Hematopoietic multipotent progenitor cell treated with erythropoietin and hydrocortisone succinate and interleukin-3 and kit ligand, for 8 days (in vitro differentiated cells): ENCODE measurements around the gene KRTAP3-2.

ENCODE experiments used
- DNase-seq: peaks from one replicate; pipeline ENCODE4 v3.0.0-alpha.2; 2015

KRTAP3-2 gene

GRCh38 chr17:40961591-40961990 lies 38.1 kb downstream of the KRTAP3-2 start:
- no peak for DNase-seq

GRCh38 chr17:40960144-40960543 lies 39.6 kb downstream of the KRTAP3-2 start:
- no peak for DNase-seq

- no peak for DNase-seq
Observed at GRCh38 chr17:40958086-40958953, 41.4 kb downstream of the KRTAP3-2 start.

- DNase-seq = no peak
Observed at GRCh38 chr17:40956401-40957254, 43.1 kb downstream of the KRTAP3-2 start.

GRCh38 chr17:40953881-40954280 lies 45.8 kb downstream of the KRTAP3-2 start:
- no peak for DNase-seq

GRCh38 chr17:40952661-40953060 lies 47.0 kb downstream of the KRTAP3-2 start:
- DNase-seq = no peak

DNA sequence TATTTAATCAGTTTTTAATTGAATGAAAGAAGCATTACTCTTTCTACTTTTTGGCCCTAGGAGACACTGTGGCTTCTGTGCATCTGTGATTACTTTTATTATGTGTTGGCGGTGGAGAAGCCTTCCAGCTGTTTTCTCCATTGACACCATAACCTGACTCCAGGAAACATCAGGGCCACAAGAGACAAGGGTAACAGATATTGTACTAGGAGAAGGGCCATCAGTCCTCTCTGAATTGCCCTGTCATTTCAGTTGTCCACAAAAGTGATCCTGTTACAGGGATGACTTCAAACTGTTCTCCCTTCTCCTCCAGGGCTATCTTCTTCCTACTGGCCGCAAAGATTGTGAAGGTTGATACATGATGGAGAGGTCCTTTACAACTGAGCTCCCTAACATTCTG lies 47.6 kb downstream of the KRTAP3-2 start:
- DNase-seq = no peak

DNA sequence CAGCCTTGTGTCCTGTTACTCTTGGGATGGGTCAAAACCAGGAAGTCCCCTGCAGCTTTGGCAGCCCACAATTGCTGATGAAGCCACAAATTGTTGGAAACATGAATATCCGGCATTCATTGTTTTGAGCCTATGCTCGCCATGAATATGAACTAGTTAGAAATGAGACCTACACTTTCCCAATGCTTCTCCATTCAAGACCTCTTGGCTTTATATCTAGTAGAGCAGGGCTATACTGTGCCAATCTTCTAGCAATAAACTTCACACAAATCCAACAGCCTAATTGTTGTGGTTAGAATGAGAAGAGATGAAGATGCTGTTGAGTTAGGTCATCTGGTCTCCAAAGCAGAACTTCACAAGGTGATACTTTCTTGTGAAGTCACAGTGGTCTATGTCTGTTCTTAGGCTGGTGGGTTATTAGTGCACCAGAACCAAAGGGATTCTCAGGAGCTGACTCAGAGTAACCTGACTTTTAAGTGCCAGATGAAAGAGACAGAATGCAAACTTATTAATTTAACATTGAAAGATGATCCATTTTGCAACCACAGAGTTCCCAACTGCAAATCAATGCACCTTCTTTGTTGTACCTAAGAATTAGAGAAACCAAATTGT lies 48.6 kb downstream of the KRTAP3-2 start:
- DNase-seq = no peak

GRCh38 chr17:40950176-40950575 lies 49.5 kb downstream of the KRTAP3-2 start:
- DNase-seq = no peak

DNA sequence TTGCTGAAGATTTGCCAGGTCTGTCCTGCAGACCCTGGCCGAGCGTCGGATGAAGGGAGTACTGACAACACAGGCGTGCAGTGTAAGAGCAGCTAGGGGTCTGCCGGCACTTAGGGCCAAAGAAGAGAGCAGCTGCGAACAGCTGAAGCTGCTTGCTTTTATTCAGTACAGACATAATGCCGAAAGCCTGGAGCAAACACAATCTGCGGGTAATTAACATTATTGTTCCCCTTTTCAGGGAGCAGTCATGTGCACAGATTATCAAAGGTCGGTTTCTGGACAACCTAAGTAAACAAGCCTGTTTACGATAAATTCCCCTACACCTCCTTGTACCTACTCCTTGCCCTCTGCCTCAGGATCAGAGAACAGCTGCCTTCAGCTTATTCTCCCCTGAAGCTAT lies 50.3 kb downstream of the KRTAP3-2 start:
- DNase-seq = no peak
